C4-2B (cell line): ENCODE results near the gene DDIAS.

ENCODE experiments used
- ZFX ChIP-seq: fragments of 450-650 bp; IDR thresholded peaks from 2 replicates; pipeline ENCODE4 v1.6.1; 2017
- TF ChIP-seq, protein P1 (sequence below): fragments of 450-650 bp; conservative IDR thresholded peaks from 2 replicates; pipeline ENCODE4 v1.5.1; 2017; ENCODE audit warnings: mild to moderate bottlenecking

DNA sequence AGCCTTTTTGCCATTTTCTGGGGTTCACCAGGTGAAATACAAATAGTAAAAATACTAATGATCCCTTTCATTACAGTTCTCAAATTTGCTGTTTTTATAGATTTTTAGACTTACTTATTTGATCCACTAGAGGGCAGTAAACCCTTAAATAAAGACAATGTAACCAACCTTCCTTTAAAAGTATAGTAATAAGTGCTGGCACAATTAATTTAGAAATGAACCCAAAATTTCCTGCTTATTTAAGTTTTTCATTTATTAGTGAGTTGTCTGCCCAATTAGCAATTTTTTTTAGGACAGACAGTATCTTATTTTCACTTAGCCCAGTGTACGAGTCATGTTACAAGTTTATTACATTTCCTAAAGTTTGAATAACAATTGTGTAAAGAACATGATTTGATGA is 4.7 kb downstream of the DDIAS start:
- TF ChIP-seq, protein P1, sequence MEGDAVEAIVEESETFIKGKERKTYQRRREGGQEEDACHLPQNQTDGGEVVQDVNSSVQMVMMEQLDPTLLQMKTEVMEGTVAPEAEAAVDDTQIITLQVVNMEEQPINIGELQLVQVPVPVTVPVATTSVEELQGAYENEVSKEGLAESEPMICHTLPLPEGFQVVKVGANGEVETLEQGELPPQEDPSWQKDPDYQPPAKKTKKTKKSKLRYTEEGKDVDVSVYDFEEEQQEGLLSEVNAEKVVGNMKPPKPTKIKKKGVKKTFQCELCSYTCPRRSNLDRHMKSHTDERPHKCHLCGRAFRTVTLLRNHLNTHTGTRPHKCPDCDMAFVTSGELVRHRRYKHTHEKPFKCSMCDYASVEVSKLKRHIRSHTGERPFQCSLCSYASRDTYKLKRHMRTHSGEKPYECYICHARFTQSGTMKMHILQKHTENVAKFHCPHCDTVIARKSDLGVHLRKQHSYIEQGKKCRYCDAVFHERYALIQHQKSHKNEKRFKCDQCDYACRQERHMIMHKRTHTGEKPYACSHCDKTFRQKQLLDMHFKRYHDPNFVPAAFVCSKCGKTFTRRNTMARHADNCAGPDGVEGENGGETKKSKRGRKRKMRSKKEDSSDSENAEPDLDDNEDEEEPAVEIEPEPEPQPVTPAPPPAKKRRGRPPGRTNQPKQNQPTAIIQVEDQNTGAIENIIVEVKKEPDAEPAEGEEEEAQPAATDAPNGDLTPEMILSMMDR: peak; percentile 77
- no peak for TF ChIP-seq ZFX
